ENCODE data around the gene JARID2.
A peak's percentile ranks its signal among the peaks of the same experiment; 100 is the strongest.

The JARID2 gene

GRCh38 chr6:15496345-15497131 is 250.7 kb downstream of the JARID2 start:
- H3K4ac ChIP-seq (ENCODE audit: low read length): no peak overlapping the region
- H2AFZ ChIP-seq (ENCODE audit: low read length): no peak overlapping the region
- no peak overlapping the region for H2BK15ac ChIP-seq (ENCODE audit: low read length)
- no peak overlapping the region for H4K91ac ChIP-seq (ENCODE audit: low read depth, low read length, poor library complexity)
- H3K36me3 ChIP-seq (replicated peaks in 1 of 2; ENCODE audit: control insufficient read depth in 2 of 2, insufficient read depth in 2 of 2, low read length in 2 of 2): peaks cover 39 to 86% of the 10 kb centered on the region in 2 donors
- H3K18ac ChIP-seq (ENCODE audit: low read length): no peak overlapping the region
- H2BK12ac ChIP-seq (ENCODE audit: low read length): no peak overlapping the region
- peaks cover 5% of the 10 kb centered on the region for H3K79me1 ChIP-seq (ENCODE audit: low read depth, low read length)
- peaks cover 0 to 5% of the 10 kb centered on the region in 2 donors for H3K4me1 ChIP-seq (ENCODE audit: control insufficient read depth in 2 of 2, insufficient read depth in 1 of 2, low read depth in 1 of 2, low read length in 2 of 2)
- no peak overlapping the region for H3K4me3 ChIP-seq (ENCODE audit: low read length in 2 of 2)
- no peaks in the 10 kb centered on the region for H3K9me3 ChIP-seq (replicated peaks in 1 of 2; ENCODE audit: control insufficient read depth in 2 of 2, insufficient read depth in 1 of 2, low read depth in 1 of 2, low read length in 2 of 2)
- H3K23ac ChIP-seq (ENCODE audit: low read depth, low read length, poor library complexity): peak overlapping the region; percentile 74
- no peak overlapping the region for H3K4me2 ChIP-seq (ENCODE audit: insufficient read depth, low read length, poor library complexity, severe bottlenecking)
- H2AK5ac ChIP-seq (ENCODE audit: low read depth, low read length): peak overlapping the region; percentile 42
- peak overlapping the region; percentile 40 for H2BK120ac ChIP-seq (ENCODE audit: low read depth, low read length)
- H2BK5ac ChIP-seq (ENCODE audit: low read length): no peak overlapping the region
- no peak overlapping the region for H4K8ac ChIP-seq (ENCODE audit: low read depth, low read length)
- H3K27me3 ChIP-seq (ENCODE audit: control insufficient read depth in 3 of 3, insufficient read depth in 3 of 3, low read depth in 1 of 3, low read length in 3 of 3): no peaks in the 10 kb centered on the region
- no CpG with 5 or more reads among the region's 60 CpGs for WGBS, 2 donors (ENCODE audit: extremely low coverage in 2 of 2, insufficient read length in 2 of 2, insufficient replicate concordance in 1 of 2)
- no peak overlapping the region for H3K27ac ChIP-seq (replicated peaks; ENCODE audit: low read length)
- H3K14ac ChIP-seq (ENCODE audit: low read length): no peak overlapping the region
- no peak for DNase-seq (ENCODE audit: low spot score)
- no peak overlapping the region for H3K9ac ChIP-seq (ENCODE audit: low read depth, low read length, poor library complexity)

- no peak overlapping the region for H3K18ac ChIP-seq (ENCODE audit: low read length)
- DNase-seq (ENCODE audit: low spot score): no peak
- no peak overlapping the region for H3K4me2 ChIP-seq (ENCODE audit: insufficient read depth, low read length, poor library complexity, severe bottlenecking)
- H3K9ac ChIP-seq (ENCODE audit: low read depth, low read length, poor library complexity): no peak overlapping the region
- no peak overlapping the region for H2BK5ac ChIP-seq (ENCODE audit: low read length)
- H3K27me3 ChIP-seq (ENCODE audit: control insufficient read depth in 3 of 3, insufficient read depth in 3 of 3, low read depth in 1 of 3, low read length in 3 of 3): no peaks in the 10 kb centered on the region
- peaks cover 5% of the 10 kb centered on the region for H3K79me1 ChIP-seq (ENCODE audit: low read depth, low read length)
- no peak overlapping the region for H2BK120ac ChIP-seq (ENCODE audit: low read depth, low read length)
- H4K91ac ChIP-seq (ENCODE audit: low read depth, low read length, poor library complexity): no peak overlapping the region
- H3K4ac ChIP-seq (ENCODE audit: low read length): no peak overlapping the region
- no peak overlapping the region for H3K23ac ChIP-seq (ENCODE audit: low read depth, low read length, poor library complexity)
- H3K14ac ChIP-seq (ENCODE audit: low read length): no peak overlapping the region
- peaks cover 0 to 7% of the 10 kb centered on the region in 2 donors for H3K4me1 ChIP-seq (ENCODE audit: control insufficient read depth in 2 of 2, insufficient read depth in 1 of 2, low read depth in 1 of 2, low read length in 2 of 2)
- H3K36me3 ChIP-seq (replicated peaks in 1 of 2; ENCODE audit: control insufficient read depth in 2 of 2, insufficient read depth in 2 of 2, low read length in 2 of 2): peaks cover 39 to 89% of the 10 kb centered on the region in 2 donors
- H2BK12ac ChIP-seq (ENCODE audit: low read length): no peak overlapping the region
- no peak overlapping the region for H3K27ac ChIP-seq (replicated peaks; ENCODE audit: low read length)
- H2BK15ac ChIP-seq (ENCODE audit: low read length): no peak overlapping the region
- no CpG with 5 or more reads among the region's 12 CpGs for WGBS, 2 donors (ENCODE audit: extremely low coverage in 2 of 2, insufficient read length in 2 of 2, insufficient replicate concordance in 1 of 2)
- no peak overlapping the region for H2AK5ac ChIP-seq (ENCODE audit: low read depth, low read length)
- H2AFZ ChIP-seq (ENCODE audit: low read length): no peak overlapping the region
- H3K4me3 ChIP-seq (ENCODE audit: low read length in 2 of 2): no peak overlapping the region
- no peaks in the 10 kb centered on the region for H3K9me3 ChIP-seq (replicated peaks in 1 of 2; ENCODE audit: control insufficient read depth in 2 of 2, insufficient read depth in 1 of 2, low read depth in 1 of 2, low read length in 2 of 2)
- no peak overlapping the region for H4K8ac ChIP-seq (ENCODE audit: low read depth, low read length)
These were observed 252.8 kb downstream of the JARID2 start for GRCh38 chr6:15498640-15499039.

GRCh38 chr6:15499125-15499524 is 253.3 kb downstream of the JARID2 start:
- Histone ChIP-seq H3K23ac (ENCODE audit: low read depth, low read length, poor library complexity) (no peak overlapping the region), H2BK12ac (ENCODE audit: low read length) (no peak overlapping the region), H2BK15ac (ENCODE audit: low read length) (no peak overlapping the region), H3K18ac (ENCODE audit: low read length) (no peak overlapping the region), H3K4me1 (ENCODE audit: control insufficient read depth in 2 of 2, insufficient read depth in 1 of 2, low read depth in 1 of 2, low read length in 2 of 2) (peaks cover 0 to 7% of the 10 kb centered on the region in 2 donors), H2AK5ac (ENCODE audit: low read depth, low read length) (no peak overlapping the region), H3K9me3 (replicated peaks in 1 of 2; ENCODE audit: control insufficient read depth in 2 of 2, insufficient read depth in 1 of 2, low read depth in 1 of 2, low read length in 2 of 2) (no peaks in the 10 kb centered on the region), H2BK120ac (ENCODE audit: low read depth, low read length) (no peak overlapping the region), H3K27me3 (ENCODE audit: control insufficient read depth in 3 of 3, insufficient read depth in 3 of 3, low read depth in 1 of 3, low read length in 3 of 3) (no peaks in the 10 kb centered on the region), H4K91ac (ENCODE audit: low read depth, low read length, poor library complexity) (no peak overlapping the region), H4K8ac (ENCODE audit: low read depth, low read length) (no peak overlapping the region), H2AFZ (ENCODE audit: low read length) (no peak overlapping the region), H3K36me3 (replicated peaks in 1 of 2; ENCODE audit: control insufficient read depth in 2 of 2, insufficient read depth in 2 of 2, low read length in 2 of 2) (peaks cover 39 to 94% of the 10 kb centered on the region in 2 donors), H3K14ac (ENCODE audit: low read length) (no peak overlapping the region), H3K79me1 (ENCODE audit: low read depth, low read length) (peaks cover 5% of the 10 kb centered on the region), H3K4me3 (ENCODE audit: low read length in 2 of 2) (no peak overlapping the region), H3K4me2 (ENCODE audit: insufficient read depth, low read length, poor library complexity, severe bottlenecking) (no peak overlapping the region), H3K4ac (ENCODE audit: low read length) (no peak overlapping the region), H2BK5ac (ENCODE audit: low read length) (no peak overlapping the region), H3K9ac (ENCODE audit: low read depth, low read length, poor library complexity) (no peak overlapping the region), H3K27ac (replicated peaks; ENCODE audit: low read length) (no peak overlapping the region)
- WGBS, 2 donors (ENCODE audit: extremely low coverage in 2 of 2, insufficient read length in 2 of 2, insufficient replicate concordance in 1 of 2): no CpG with 5 or more reads among the region's 12 CpGs
- DNase-seq (ENCODE audit: low spot score): no peak

- Histone ChIP-seq H2BK12ac (ENCODE audit: low read length) (no peak overlapping the region), H3K4ac (ENCODE audit: low read length) (no peak overlapping the region), H3K4me2 (ENCODE audit: insufficient read depth, low read length, poor library complexity, severe bottlenecking) (no peak overlapping the region), H3K27me3 (ENCODE audit: control insufficient read depth in 3 of 3, insufficient read depth in 3 of 3, low read depth in 1 of 3, low read length in 3 of 3) (no peaks in the 10 kb centered on the region), H3K14ac (ENCODE audit: low read length) (no peak overlapping the region), H3K4me1 (ENCODE audit: control insufficient read depth in 2 of 2, insufficient read depth in 1 of 2, low read depth in 1 of 2, low read length in 2 of 2) (peaks cover 0 to 7% of the 10 kb centered on the region in 2 donors), H2BK15ac (ENCODE audit: low read length) (no peak overlapping the region), H3K23ac (ENCODE audit: low read depth, low read length, poor library complexity) (peak overlapping the region; percentile 11), H3K79me1 (ENCODE audit: low read depth, low read length) (peaks cover 5% of the 10 kb centered on the region), H2AK5ac (ENCODE audit: low read depth, low read length) (no peak overlapping the region), H3K27ac (replicated peaks; ENCODE audit: low read length) (no peak overlapping the region), H4K91ac (ENCODE audit: low read depth, low read length, poor library complexity) (no peak overlapping the region), H4K8ac (ENCODE audit: low read depth, low read length) (no peak overlapping the region), H3K18ac (ENCODE audit: low read length) (no peak overlapping the region), H2AFZ (ENCODE audit: low read length) (no peak overlapping the region), H3K36me3 (replicated peaks in 1 of 2; ENCODE audit: control insufficient read depth in 2 of 2, insufficient read depth in 2 of 2, low read length in 2 of 2) (peaks cover 39 to 98% of the 10 kb centered on the region in 2 donors), H3K9me3 (replicated peaks in 1 of 2; ENCODE audit: control insufficient read depth in 2 of 2, insufficient read depth in 1 of 2, low read depth in 1 of 2, low read length in 2 of 2) (no peaks in the 10 kb centered on the region), H2BK5ac (ENCODE audit: low read length) (no peak overlapping the region), H2BK120ac (ENCODE audit: low read depth, low read length) (no peak overlapping the region), H3K9ac (ENCODE audit: low read depth, low read length, poor library complexity) (no peak overlapping the region), H3K4me3 (ENCODE audit: low read length in 2 of 2) (no peak overlapping the region)
- no CpG with 5 or more reads among the region's 9 CpGs for WGBS, 2 donors (ENCODE audit: extremely low coverage in 2 of 2, insufficient read length in 2 of 2, insufficient replicate concordance in 1 of 2)
- DNase-seq (ENCODE audit: low spot score): no peak
These were observed 253.7 kb downstream of the JARID2 start for GRCh38 chr6:15499591-15499990.

All from neuronal stem cell (in vitro differentiated cells).